ENCODE results near the gene NBPF19. TPM values are rescaled to one million over a fixed set of nuclear protein-coding genes. Genes with fewer than 3 reads are reported as not detected.
A peak's percentile ranks its signal among the peaks of the same experiment; 100 is the strongest.
"Not testable (repeated sequence)": the region's sequence is repeated elsewhere in the genome, so short reads cannot be mapped to it uniquely, and the experiment has no call there.

The NBPF19 gene
- total RNA-seq, 1 experiment from 2014 or later = 13.8 TPM

DNA sequence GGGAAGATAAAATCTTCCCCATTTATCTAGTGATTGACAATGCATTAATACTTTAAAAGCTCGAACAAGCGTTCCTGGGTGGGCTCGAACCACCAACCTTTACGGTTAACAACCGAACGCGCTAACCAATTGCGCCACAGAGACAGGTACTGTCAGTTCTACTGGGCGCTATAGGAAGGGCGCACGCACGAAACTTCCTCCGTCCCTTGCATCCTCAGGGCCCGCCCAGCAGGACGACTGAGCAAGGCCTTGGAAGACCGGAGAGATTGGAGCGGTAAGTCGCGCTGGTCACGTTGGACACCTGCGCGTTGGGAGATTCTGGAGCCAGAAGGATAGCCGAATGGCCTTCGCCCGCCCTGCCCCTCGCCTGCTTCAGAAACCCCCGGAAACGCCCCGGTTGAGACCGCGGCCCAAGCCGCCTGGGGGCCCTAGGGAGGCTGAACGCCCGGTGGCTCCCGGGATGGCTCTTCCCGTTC lies 83.5 kb downstream of the NBPF19 start:
- ATAC-seq; H3K27me3 ChIP-seq (ENCODE audit: control insufficient read depth, insufficient read depth, low read length); CTCF ChIA-PET; in situ Hi-C loops (cut with HindIII; ENCODE audit: low pct_unique_long_range_greater_than_20kb, low sequenced_read_pairs); H3K27ac ChIP-seq (ENCODE audit: low read length); intact Hi-C loops (cut with micrococcal nuclease; ENCODE audit: unreplicated experiment); H3K36me3 ChIP-seq (ENCODE audit: control insufficient read depth, insufficient read depth, low read length); BruUV-seq (replicated peaks); H3K4me1 ChIP-seq (ENCODE audit: control insufficient read depth, insufficient read depth, low read length); POLR2A ChIA-PET; H3K9me3 ChIP-seq (ENCODE audit: control insufficient read depth, insufficient read depth, low read depth, low read length): not testable (repeated sequence)
- peak overlapping the region; percentile 37 to 42 for H3K4me3 ChIP-seq (ENCODE audit: low read depth in 2 of 2, low read length in 2 of 2)
- DNase-seq (ENCODE audit: low read depth, low spot score) = peak; percentile 98
- peak; percentile 44 for TF ChIP-seq CTCF (IDR thresholded peaks at IDR 0.05)

- CTCF ChIA-PET; in situ Hi-C loops (cut with HindIII; ENCODE audit: low pct_unique_long_range_greater_than_20kb, low sequenced_read_pairs); H3K36me3 ChIP-seq (ENCODE audit: control insufficient read depth, insufficient read depth, low read length); H3K27me3 ChIP-seq (ENCODE audit: control insufficient read depth, insufficient read depth, low read length); ATAC-seq; H3K9me3 ChIP-seq (ENCODE audit: control insufficient read depth, insufficient read depth, low read depth, low read length); H3K27ac ChIP-seq (ENCODE audit: low read length); H3K4me3 ChIP-seq (ENCODE audit: low read depth in 2 of 2, low read length in 2 of 2); POLR2A ChIA-PET; BruUV-seq (replicated peaks); H3K4me1 ChIP-seq (ENCODE audit: control insufficient read depth, insufficient read depth, low read length); intact Hi-C loops (cut with micrococcal nuclease; ENCODE audit: unreplicated experiment); DNase-seq (ENCODE audit: low read depth, low spot score): not testable (repeated sequence)
Observed at GRCh38 chr1:149561806-149562205, 87.0 kb downstream of the NBPF19 start.

- DNase-seq (ENCODE audit: low read depth, low spot score); ATAC-seq; H3K27ac ChIP-seq (ENCODE audit: low read length); CTCF ChIA-PET; H3K27me3 ChIP-seq (ENCODE audit: control insufficient read depth, insufficient read depth, low read length); intact Hi-C loops (cut with micrococcal nuclease; ENCODE audit: unreplicated experiment); H3K4me3 ChIP-seq (ENCODE audit: low read depth in 2 of 2, low read length in 2 of 2); H3K36me3 ChIP-seq (ENCODE audit: control insufficient read depth, insufficient read depth, low read length); BruUV-seq (replicated peaks); in situ Hi-C loops (cut with HindIII; ENCODE audit: low pct_unique_long_range_greater_than_20kb, low sequenced_read_pairs); POLR2A ChIA-PET; H3K4me1 ChIP-seq (ENCODE audit: control insufficient read depth, insufficient read depth, low read length); H3K9me3 ChIP-seq (ENCODE audit: control insufficient read depth, insufficient read depth, low read depth, low read length): not testable (repeated sequence)
Observed at GRCh38 chr1:149565485-149565884, 90.6 kb downstream of the NBPF19 start.

GRCh38 chr1:149572763-149573162 lies 97.9 kb downstream of the NBPF19 start:
- ATAC-seq; BruUV-seq (replicated peaks); DNase-seq (ENCODE audit: low read depth, low spot score); H3K9me3 ChIP-seq (ENCODE audit: control insufficient read depth, insufficient read depth, low read depth, low read length); POLR2A ChIA-PET; H3K27me3 ChIP-seq (ENCODE audit: control insufficient read depth, insufficient read depth, low read length); H3K4me3 ChIP-seq (ENCODE audit: low read depth in 2 of 2, low read length in 2 of 2); intact Hi-C loops (cut with micrococcal nuclease; ENCODE audit: unreplicated experiment); H3K36me3 ChIP-seq (ENCODE audit: control insufficient read depth, insufficient read depth, low read length); H3K4me1 ChIP-seq (ENCODE audit: control insufficient read depth, insufficient read depth, low read length); CTCF ChIA-PET; in situ Hi-C loops (cut with HindIII; ENCODE audit: low pct_unique_long_range_greater_than_20kb, low sequenced_read_pairs); H3K27ac ChIP-seq (ENCODE audit: low read length): not testable (repeated sequence)

- CTCF ChIA-PET; intact Hi-C loops (cut with micrococcal nuclease; ENCODE audit: unreplicated experiment); POLR2A ChIA-PET; H3K9me3 ChIP-seq (ENCODE audit: control insufficient read depth, insufficient read depth, low read depth, low read length); H3K4me1 ChIP-seq (ENCODE audit: control insufficient read depth, insufficient read depth, low read length); H3K4me3 ChIP-seq (ENCODE audit: low read depth in 2 of 2, low read length in 2 of 2); in situ Hi-C loops (cut with HindIII; ENCODE audit: low pct_unique_long_range_greater_than_20kb, low sequenced_read_pairs); DNase-seq (ENCODE audit: low read depth, low spot score); H3K36me3 ChIP-seq (ENCODE audit: control insufficient read depth, insufficient read depth, low read length); ATAC-seq; BruUV-seq (replicated peaks); H3K27me3 ChIP-seq (ENCODE audit: control insufficient read depth, insufficient read depth, low read length); H3K27ac ChIP-seq (ENCODE audit: low read length): not testable (repeated sequence)
Observed at GRCh38 chr1:149585592-149585991, 110.7 kb downstream of the NBPF19 start.

Other genes starting within 250 kb of the NBPF19 start
- 0.44 TPM for gene PPIAL4C, start 108.8 kb downstream of the NBPF19 start, total RNA-seq (2021; ENCODE audit: unreplicated experiment)